GM12872 (cell line): ENCODE data around the gene IGF2.

Experiments
- CTCF ChIP-seq: IDR thresholded peaks from 3 replicates; pipeline ENCODE4 v1.5.1; 2011; ENCODE audit warnings: low read depth, mild to moderate bottlenecking, low read length, moderate library complexity; ENCODE audit not compliant: insufficient read depth

IGF2 gene

GRCh38 chr11:2180789-2181370, 41.7 kb upstream of the IGF2 start:
- no peak for TF ChIP-seq CTCF

- TF ChIP-seq CTCF: no peak
These were observed 41.2 kb upstream of the IGF2 start for GRCh38 chr11:2180347-2180746.

GRCh38 chr11:2179516-2179915, 40.3 kb upstream of the IGF2 start:
- TF ChIP-seq CTCF: no peak

GRCh38 chr11:2178906-2179494, 39.8 kb upstream of the IGF2 start:
- no peak for TF ChIP-seq CTCF

- TF ChIP-seq CTCF: no peak
These were observed 37.9 kb upstream of the IGF2 start for GRCh38 chr11:2177076-2177475.

GRCh38 chr11:2176389-2176900, 37.3 kb upstream of the IGF2 start:
- no peak for TF ChIP-seq CTCF

GRCh38 chr11:2175659-2176058, 36.5 kb upstream of the IGF2 start:
- no peak for TF ChIP-seq CTCF

GRCh38 chr11:2174361-2174760, 35.2 kb upstream of the IGF2 start:
- TF ChIP-seq CTCF: no peak
